Body of pancreas (tissue), 4 donors: Measurements from ENCODE around the gene CAMK2A. TPM values are rescaled to one million over a fixed set of nuclear protein-coding genes. Genes with fewer than 3 reads are reported as not detected.

Experiments used
- ATAC-seq: fragments of 150-250 bp; one replicate; pipeline ENCODE4 v1.9.1; 2016
- DNase-seq, 4 donors: peaks; one replicate each; pipeline ENCODE4 v3.0.0-alpha.2; 2019
- H3K27ac ChIP-seq, 4 donors: fragments of 200-600 bp; sonication (generic); 1 replicate in 3 of 4; 2 replicates in 1 of 4; pipeline versions ENCODE4 v1.5.1 to v1.6.1; 2016 to 2019; ENCODE audit warnings: mild to moderate bottlenecking in 1 of 4, mixed read lengths in 1 of 4, moderate library complexity in 1 of 4
- H3K27me3 ChIP-seq, 2 donors: fragments of 200-600 bp; sonication (generic); one replicate each; pipeline ENCODE4 v1.6.0; 2016; ENCODE audit warnings: mild to moderate bottlenecking in 1 of 2
- H3K36me3 ChIP-seq, 2 donors: fragments of 200-600 bp; sonication (generic); replicated peaks in 1 of 2; 2 replicates each; pipeline ENCODE4 v1.5.1; 2016; ENCODE audit warnings: low read depth in 2 of 2; ENCODE audit not compliant: insufficient read depth in 1 of 2
- H3K4me1 ChIP-seq: fragments of 200-600 bp; sonication (generic); one replicate; pipeline ENCODE4 v1.6.0; 2016
- H3K4me3 ChIP-seq, 2 donors: fragments of 200-600 bp; sonication (generic); 1 replicate in 1 of 2; 2 replicates in 1 of 2; pipeline ENCODE4 v1.5.1; 2016 to 2019
- H3K9me3 ChIP-seq, 3 donors: fragments of 200-600 bp; sonication (generic); 1 replicate in 2 of 3; 2 replicates in 1 of 3; pipeline ENCODE4 v1.5.1; 2016
- POLR2A ChIP-seq, 3 donors: fragments of 450-650 bp; IDR thresholded peaks; one replicate each; pipeline ENCODE4 v1.6.1; 2016; ENCODE audit warnings: antibody characterized with exemption in 3 of 3, mild to moderate bottlenecking in 2 of 3
- WGBS, 2 donors: methylation state at CpG; one replicate each; pipeline ENCODE4 v1.1.5; 2017; 5-methylcytosine and 5-hydroxymethylcytosine counted together
- intact Hi-C: fragments of 100-400 bp; cut with DNase I; formaldehyde crosslinking; loops from one replicate; pipeline ENCODE4 v1.15.1; 2023
- total RNA-seq, 2 donors: library from RNA; depleted of rRNA; stranded (reverse); fragments of >200 nt; gene quantifications; one replicate each; pipeline ENCODE4 v1.1.0, GENCODE V29; 2016
- TF ChIP-seq, protein P1 (sequence below), 7 experiments: fragments of 450-650 bp in 4 of 7; fragments of 200-600 bp in 3 of 7; sonication (generic) in 3 of 7; IDR thresholded peaks; one replicate each; pipeline ENCODE4 v1.5.1; 2016 to 2019; ENCODE audit warnings: antibody characterized with exemption in 7 of 7

The CAMK2A gene
- total RNA-seq, 2 donors from 2014 or later: 0.26 TPM; not detected in 1

DNA sequence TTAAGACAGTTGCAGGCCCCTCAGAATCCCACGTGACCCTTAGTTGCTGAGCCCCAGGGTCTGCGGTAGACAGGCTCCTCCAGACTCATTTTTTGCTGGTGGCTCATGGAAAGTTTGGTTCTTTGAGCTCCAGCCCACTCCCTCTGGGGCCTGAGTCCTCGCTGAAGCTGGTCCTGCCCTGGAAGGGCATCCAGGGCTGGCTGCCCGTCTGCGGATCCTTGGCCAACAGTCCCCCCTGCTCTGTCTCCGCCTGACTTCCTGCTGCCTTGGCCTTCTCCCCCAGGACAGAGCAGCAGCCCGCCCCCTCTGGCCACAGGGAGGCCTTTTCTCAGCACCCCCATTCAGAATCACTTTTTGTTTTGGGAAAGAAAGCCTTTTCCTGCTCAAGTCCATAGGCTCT, 75.3 kb downstream of the CAMK2A start:
- Histone ChIP-seq H3K9me3 (no peaks in the 10 kb centered on the region), H3K4me3 (no peak overlapping the region), H3K27me3 (no peaks in the 10 kb centered on the region), H3K27ac (no peak overlapping the region), H3K36me3 (no peaks in the 10 kb centered on the region), H3K4me1 (no peaks in the 10 kb centered on the region)
- ATAC-seq (no peak), DNase-seq (no peak)
- 78 to 79% methylated on average over 5 to 6 of the region's 7 CpGs for WGBS, 2 donors
- TF ChIP-seq, protein P1, sequence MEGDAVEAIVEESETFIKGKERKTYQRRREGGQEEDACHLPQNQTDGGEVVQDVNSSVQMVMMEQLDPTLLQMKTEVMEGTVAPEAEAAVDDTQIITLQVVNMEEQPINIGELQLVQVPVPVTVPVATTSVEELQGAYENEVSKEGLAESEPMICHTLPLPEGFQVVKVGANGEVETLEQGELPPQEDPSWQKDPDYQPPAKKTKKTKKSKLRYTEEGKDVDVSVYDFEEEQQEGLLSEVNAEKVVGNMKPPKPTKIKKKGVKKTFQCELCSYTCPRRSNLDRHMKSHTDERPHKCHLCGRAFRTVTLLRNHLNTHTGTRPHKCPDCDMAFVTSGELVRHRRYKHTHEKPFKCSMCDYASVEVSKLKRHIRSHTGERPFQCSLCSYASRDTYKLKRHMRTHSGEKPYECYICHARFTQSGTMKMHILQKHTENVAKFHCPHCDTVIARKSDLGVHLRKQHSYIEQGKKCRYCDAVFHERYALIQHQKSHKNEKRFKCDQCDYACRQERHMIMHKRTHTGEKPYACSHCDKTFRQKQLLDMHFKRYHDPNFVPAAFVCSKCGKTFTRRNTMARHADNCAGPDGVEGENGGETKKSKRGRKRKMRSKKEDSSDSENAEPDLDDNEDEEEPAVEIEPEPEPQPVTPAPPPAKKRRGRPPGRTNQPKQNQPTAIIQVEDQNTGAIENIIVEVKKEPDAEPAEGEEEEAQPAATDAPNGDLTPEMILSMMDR (IDR thresholded peaks at IDR 0.05): no peak
- TF ChIP-seq POLR2A (IDR thresholded peaks at IDR 0.05): no peak
- intact Hi-C loops: loop anchor here (5.0 kb wide), 1 partner anchor 47 kb away; the partner anchor contains the start of gene CDX1

DNA sequence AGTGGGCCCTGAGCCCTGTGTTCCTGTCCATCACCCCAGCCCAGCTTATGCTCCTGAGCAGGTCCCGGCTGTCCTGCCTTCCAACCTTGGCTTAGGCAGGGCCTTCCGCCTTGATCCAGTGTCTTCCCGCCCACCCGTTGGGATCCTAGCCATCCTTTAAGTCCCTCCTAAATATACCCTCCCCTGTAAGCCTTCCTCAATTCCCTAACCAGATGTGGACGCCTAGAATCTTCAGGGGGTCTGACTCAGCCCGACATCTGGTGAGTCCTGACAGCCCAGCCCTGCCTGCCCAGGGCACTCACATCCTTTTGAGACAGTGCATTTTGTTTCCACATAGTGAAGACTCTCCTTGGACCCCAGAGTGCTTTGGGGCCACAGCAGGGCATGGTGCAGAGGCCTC, 76.0 kb downstream of the CAMK2A start:
- H3K4me3 ChIP-seq: no peak overlapping the region
- WGBS, 2 donors: 78 to 86% methylated on average over 6 of the region's 6 CpGs
- H3K36me3 ChIP-seq: no peaks in the 10 kb centered on the region
- intact Hi-C loops: loop anchor here (5.0 kb wide), 1 partner anchor 46 kb away; the partner anchor contains the start of gene CDX1
- DNase-seq (no peak), ATAC-seq (no peak)
- TF ChIP-seq POLR2A (IDR thresholded peaks at IDR 0.05): no peak
- TF ChIP-seq, protein P1 (IDR thresholded peaks at IDR 0.05): no peak
- H3K27me3 ChIP-seq: no peaks in the 10 kb centered on the region
- H3K27ac ChIP-seq: no peak overlapping the region
- no peaks in the 10 kb centered on the region for H3K4me1 ChIP-seq
- no peaks in the 10 kb centered on the region for H3K9me3 ChIP-seq

- Histone ChIP-seq H3K9me3 (no peaks in the 10 kb centered on the region), H3K4me3 (no peak overlapping the region), H3K4me1 (no peaks in the 10 kb centered on the region), H3K27ac (no peak overlapping the region), H3K36me3 (no peaks in the 10 kb centered on the region), H3K27me3 (no peaks in the 10 kb centered on the region)
- WGBS, 2 donors: 54 to 62% methylated on average over 13 to 15 of the region's 15 CpGs
- peak in 1 of 4 donors; percentile 44 for DNase-seq
- no peak for TF ChIP-seq POLR2A (IDR thresholded peaks at IDR 0.05)
- TF ChIP-seq, protein P1 (IDR thresholded peaks at IDR 0.05): peak in 1 of 7 experiments; percentile 2
- intact Hi-C loops: loop anchor here (5.0 kb wide), 1 partner anchor 44 kb away; the partner anchor contains the start of gene CDX1
- no peak for ATAC-seq
Measured at GRCh38 chr5:150211156-150212030, 78.2 kb downstream of the CAMK2A start.

- H3K4me1 ChIP-seq: no peaks in the 10 kb centered on the region
- no peaks in the 10 kb centered on the region for H3K27me3 ChIP-seq
- ATAC-seq (no peak), DNase-seq (no peak)
- H3K4me3 ChIP-seq: no peak overlapping the region
- no peaks in the 10 kb centered on the region for H3K9me3 ChIP-seq
- H3K27ac ChIP-seq: no peak overlapping the region
- 81% methylated on average over 6 of the region's 6 CpGs; no CpG with 5 or more reads in 1 of the 2 donors for WGBS, 2 donors
- TF ChIP-seq, protein P1 (IDR thresholded peaks at IDR 0.05): no peak
- no peak for TF ChIP-seq POLR2A (IDR thresholded peaks at IDR 0.05)
- H3K36me3 ChIP-seq: no peaks in the 10 kb centered on the region
- intact Hi-C loops: loop anchor here (5.0 kb wide), 1 partner anchor 43 kb away; the partner anchor contains the start of gene CDX1
Measured at GRCh38 chr5:150210644-150211043, 78.9 kb downstream of the CAMK2A start.
